Muscle of back (tissue), 11 donors: ENCODE measurements around the gene GNE. TPM values are rescaled to one million over a fixed set of nuclear protein-coding genes. Genes with fewer than 3 reads are reported as not detected.
A peak's percentile ranks its signal among the peaks of the same experiment; 100 is the strongest.
"Not testable (repeated sequence)": the region's sequence is repeated elsewhere in the genome, so short reads cannot be mapped to it uniquely, and the experiment has no call there.

Experiments used
- DNase-seq, 3 donors: peaks; one replicate each; pipeline versions ENCODE4 v3.0.0 to v3.0.0-alpha.2; 2013
- polyA plus RNA-seq, 10 donors: library from polyadenylated mRNA; unstranded; fragments of 120-200 nt; gene quantifications; one replicate each; pipeline ENCODE4 v1.2.1, GENCODE V29; 2013; ENCODE audit not compliant: insufficient read length in 10 of 10

Gene GNE
- polyA plus RNA-seq, 10 donors: 10.6 to 17.7 (median 14.0) TPM

GRCh38 chr9:36275060-36275459, 16.8 kb upstream of the GNE start:
- DNase-seq: no peak

DNA sequence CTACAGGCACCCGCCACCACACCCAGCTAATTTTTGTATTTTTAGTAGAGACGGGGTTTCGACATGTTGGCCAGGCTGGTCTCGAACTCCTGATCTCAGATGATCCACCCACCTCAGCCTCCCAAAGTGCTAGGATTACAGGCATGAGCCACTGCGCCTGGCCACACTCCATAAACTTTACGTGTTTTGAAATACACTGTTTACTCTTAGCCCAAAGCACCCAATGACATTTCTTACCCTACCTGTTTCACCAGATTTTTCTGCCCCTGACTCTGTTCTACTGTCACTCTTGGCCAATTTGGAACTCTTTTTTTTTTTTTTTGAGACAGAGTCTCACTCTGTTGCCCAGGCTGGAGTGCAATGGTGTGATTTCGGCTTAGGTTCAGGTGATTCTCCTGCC, 15.1 kb upstream of the GNE start:
- not testable (repeated sequence) for DNase-seq

GRCh38 chr9:36268007-36268427, 9.8 kb upstream of the GNE start:
- peak in 1 of 3 donors; percentile 16 for DNase-seq

DNA sequence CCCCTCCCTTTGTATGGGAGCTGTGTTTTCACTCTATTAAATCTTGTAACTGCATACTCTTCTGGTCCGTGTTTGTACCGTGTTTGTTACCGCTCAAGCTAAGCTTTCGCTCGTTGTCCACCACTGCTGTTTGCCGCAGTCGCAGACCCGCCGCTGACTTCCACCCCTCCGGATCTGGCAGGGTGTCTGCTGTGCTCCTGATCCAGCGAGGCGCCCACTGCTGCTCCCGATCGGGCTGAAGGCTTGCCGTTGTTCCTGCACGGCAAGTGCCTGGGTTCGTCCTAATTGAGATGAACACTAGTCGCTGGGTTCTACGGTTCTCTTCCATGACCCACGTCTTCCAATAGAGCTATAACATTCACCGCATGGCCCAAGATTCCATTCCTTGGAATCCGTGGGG, 6.6 kb upstream of the GNE start:
- DNase-seq: no peak

- DNase-seq: no peak
Measured at GRCh38 chr9:36263683-36264082, 5.4 kb upstream of the GNE start.

DNA sequence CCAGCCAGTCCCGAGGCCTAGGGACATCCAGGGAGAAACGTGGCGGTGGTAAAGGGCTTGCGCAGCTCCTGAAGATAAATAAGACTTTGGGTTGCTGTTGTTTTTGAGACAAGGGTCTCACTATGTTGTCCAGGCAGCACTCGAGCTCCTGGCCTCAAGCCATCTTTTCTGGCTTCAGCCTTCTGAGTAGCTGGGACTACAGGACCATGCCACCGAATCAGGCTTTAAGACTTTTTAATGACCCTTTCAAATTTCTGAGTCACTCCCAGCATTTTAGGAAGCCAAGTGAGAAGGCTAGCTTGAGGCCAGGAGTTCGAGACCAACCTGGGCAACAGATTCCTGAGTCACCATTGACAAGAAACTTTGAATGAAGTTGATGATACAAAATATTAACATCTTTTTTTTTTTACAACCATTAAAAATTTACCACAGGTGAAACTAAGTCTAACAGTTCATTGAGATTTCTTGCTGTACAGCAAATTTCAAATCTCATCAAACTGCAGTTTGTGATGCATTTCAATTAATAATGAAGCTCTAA, 817 bp upstream of the GNE start:
- DNase-seq: no peak

- DNase-seq: no peak
Measured at GRCh38 chr9:36251428-36251827, 6.8 kb downstream of the GNE start.

DNA sequence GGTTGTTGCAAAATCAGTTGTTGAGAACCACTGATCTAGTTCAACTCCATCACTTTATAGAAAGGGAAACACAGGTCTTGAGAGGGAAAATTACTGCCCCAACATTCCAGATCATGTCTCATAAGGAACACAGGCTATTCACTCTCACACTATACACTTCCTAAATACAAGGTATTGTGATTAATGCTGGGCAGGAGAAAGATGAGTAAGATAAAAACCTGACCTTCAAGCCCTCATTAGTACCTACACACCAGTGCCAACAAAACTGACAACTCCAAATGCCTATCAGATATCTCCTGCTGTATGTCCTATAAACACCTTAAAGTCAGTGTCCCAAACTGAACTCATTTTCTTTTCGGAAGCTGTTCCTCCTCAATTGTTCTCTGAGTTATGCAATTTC, 8.2 kb downstream of the GNE start:
- DNase-seq: no peak

DNA sequence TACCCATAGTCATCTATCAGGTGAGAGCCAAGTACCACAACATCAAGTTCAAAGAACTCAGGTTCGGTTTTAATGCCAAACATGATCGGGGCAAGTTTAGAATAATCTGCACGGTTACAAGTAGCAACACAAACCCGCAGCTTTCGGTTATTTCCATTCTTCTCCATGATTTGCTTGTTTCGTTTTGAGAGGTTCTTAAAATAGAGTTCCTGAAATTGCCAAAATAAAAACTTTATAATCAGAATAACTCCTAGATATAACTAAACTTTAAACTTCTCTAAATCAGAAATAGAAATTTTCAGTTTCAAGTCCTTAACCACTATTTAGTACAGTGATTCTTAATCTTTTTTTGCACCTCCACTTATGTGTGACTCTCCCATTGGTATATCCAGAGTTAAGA, 9.1 kb downstream of the GNE start:
- DNase-seq: no peak

DNA sequence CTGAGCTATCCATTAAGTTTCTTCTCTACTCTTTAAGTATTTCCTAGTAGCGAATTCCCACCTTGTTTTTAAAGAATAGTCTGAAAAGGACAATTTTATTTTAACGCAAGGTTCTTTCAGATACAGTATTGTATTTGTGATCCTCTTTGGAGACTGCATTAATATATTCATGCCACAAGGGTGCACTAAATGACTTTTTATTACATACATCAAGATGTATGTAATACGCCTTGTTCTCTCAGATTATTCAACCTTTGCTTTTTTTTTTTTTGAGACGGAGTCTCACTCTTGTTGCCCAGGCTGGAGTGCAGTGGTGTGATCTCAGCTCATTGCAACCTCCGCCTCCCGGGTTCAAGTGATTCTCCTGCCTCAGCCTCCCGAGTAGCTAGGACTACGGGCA, 10.2 kb downstream of the GNE start:
- peak; percentile 17 to 39 (median 21) for DNase-seq

GRCh38 chr9:36247356-36247755, 10.9 kb downstream of the GNE start:
- no peak for DNase-seq

DNA sequence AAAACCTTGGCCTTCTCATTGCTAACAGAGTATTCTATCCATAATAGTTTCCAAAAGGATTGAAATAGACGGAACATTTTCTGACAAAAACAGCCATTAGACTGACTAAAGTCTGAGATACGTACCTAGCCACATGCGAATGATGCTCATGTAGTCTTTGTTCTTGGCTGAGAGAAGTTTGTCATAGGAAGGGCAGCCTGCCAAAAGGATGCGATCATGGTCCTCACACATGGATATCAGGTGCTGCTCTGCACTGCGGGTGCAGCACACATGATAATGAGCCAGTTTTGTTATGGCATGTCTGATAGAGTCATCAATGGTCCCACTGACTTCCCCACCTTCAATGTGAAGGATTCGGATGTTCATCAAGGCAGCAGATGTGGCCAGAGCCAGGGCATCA, 12.3 kb downstream of the GNE start:
- DNase-seq: no peak

GRCh38 chr9:36239675-36240074, 18.6 kb downstream of the GNE start:
- not testable (repeated sequence) for DNase-seq

GRCh38 chr9:36239205-36239604, 19.0 kb downstream of the GNE start:
- DNase-seq: not testable (repeated sequence)

GRCh38 chr9:36237230-36237629, 21.0 kb downstream of the GNE start:
- DNase-seq: no peak

- DNase-seq: no peak
Measured at GRCh38 chr9:36222449-36222848, 35.8 kb downstream of the GNE start.

GRCh38 chr9:36221667-36222066, 36.6 kb downstream of the GNE start:
- no peak for DNase-seq

DNA sequence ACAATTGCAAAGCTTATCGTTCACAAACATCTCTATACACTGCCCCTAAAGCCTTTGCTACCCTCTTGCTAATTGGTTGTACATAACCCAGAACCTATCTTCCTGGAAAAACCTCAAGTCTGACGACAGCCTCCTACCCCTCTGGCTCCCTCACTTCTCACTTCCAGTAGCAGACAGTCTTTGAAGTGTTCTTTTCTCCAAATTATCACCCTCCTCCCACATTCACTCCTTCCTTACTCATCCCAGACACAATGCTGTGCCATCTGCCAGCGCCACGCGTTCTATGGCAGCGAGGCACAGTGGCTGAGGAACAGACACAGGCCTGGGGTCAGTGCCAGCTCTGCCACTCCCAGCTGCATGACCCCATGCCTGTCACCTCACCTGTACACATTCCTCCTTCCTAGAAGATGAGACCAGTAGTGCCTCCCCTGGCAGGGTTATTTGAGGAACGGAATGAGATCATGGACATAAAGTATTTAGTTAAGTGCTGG, 39.8 kb downstream of the GNE start:
- DNase-seq: no peak

DNA sequence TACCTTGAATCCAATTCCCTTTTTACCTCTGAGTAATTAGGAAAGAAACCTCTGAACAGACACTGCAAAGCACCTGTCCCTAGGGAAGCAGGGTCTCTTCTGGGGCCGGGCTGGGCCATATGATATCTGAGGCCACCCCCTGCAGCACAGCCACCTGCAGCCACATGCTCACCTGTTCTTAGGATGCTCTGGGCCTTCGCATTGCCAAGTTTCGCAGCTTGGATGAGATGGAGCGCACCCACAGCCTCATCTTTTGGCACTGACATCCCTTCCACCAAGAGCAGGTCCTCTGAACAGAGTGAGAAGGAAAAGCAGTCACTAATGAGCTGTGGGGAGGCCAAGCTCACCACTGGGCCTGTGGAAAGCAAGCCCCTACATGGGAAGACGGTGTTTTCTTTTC, 40.2 kb downstream of the GNE start:
- DNase-seq: no peak

DNA sequence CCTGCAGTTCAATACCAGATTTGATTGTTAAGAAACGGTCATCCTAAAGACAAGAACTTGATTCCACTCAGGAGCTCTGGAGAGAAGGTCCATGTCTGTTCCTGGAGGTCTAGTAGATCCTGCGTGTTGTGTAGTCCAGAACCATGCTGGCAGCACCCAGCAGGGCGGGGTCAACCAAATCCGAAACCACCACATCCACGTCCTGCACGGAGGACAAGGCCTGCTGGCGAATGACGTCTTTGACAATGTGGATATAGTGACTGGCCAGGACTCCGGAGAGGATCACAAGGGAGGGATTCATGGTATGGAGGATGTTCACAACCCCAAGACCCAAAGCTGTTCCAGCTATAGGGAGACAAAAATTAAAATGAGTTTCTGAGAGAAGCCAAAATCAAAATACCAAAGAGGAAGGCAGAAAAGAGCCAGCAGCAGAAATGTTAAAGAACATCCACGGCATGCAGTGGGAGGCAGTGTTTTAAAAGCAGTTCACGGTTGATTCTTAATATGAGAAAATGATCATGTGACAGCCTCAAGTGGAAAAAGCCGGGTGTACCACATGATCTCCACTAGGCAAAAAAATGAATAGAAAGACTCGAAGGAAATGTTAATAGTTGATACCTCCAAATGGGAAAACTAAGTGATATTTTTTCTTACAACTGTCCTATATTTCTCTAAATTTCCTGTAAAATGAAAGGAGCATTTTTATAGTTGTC, 40.8 kb downstream of the GNE start:
- DNase-seq: no peak

DNA sequence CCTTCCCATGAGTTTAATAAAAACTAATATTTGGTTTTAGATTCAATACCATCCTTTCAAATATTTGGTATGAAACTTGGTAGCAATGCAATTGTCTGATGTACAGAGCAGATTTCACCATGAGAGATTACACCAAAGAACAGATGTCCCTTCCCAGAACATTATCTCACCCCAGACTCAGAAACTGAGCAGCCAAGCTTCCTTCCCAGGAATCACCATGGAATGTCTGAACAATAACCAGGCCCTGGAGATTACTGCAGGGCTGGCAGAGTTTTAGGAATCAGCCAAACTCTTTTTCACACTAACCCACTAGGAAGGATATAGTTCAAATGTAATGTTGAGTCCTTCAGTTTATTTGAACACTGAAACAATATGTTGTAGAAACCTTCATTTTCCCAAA, 43.7 kb downstream of the GNE start:
- DNase-seq: no peak

DNA sequence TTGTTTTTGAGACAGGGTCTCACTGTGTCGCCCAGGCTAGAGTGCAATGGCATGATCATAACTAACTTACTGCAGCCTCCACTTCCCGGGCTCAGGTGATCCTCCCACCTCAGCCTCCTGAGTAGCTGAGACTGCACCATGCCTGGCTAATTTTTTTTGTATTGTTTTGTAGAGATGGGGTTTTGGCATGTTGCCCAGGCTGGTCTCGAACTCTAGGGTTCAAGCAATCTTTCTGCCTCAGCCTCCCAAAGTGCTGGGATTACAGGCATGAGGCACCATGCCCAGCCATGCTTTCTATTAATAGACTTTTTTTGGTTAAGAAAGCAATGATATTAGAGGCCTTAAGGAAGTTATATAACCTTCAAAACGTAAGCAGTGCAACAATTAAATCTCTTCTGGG, 44.3 kb downstream of the GNE start:
- no peak for DNase-seq

DNA sequence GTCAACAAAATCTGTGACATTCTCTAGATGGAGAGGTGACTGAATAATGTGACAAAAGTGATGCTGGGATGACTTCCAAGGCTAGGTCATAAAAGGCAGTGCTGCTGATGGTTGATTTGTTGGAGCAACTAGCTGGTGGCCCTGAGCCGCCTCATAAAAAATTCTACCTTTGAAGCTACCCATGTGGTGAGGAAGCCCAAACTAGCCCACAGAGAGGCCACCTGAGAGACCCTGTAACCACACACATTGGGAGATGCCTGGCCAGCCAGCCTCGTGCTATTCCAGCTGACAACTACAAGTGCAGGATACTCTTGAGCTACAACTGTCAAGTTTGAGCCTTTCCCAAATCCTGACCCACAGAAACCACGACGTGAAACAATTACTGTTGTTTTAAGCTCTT, 44.9 kb downstream of the GNE start:
- DNase-seq: no peak

DNA sequence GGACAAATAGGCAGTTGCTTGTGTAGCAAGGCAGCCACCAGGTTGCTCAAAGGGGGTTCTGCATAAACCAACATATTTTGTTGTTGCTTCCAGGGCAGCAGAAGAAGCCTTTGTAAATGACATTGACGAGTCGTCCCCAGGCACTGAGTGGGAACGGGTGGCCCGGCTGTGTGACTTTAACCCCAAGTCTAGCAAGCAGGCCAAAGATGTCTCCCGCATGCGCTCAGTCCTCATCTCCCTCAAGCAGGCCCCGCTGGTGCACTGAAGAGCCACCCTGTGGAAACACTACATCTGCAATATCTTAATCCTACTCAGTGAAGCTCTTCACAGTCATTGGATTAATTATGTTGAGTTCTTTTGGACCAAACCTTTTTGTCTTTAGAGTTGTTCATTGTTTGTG, 46.7 kb downstream of the GNE start:
- no peak for DNase-seq
